SK-N-SH (cell line): ENCODE data around the gene ROR2.

Experiments
- MEF2A ChIP-seq: IDR thresholded peaks from 2 replicates; pipeline ENCODE4 v1.4.0; 2012; ENCODE audit warnings: low read depth, borderline replicate concordance
- NFIC ChIP-seq: IDR thresholded peaks from 2 replicates; pipeline ENCODE4 v1.4.0; 2012; ENCODE audit warnings: borderline replicate concordance
- RAD21 ChIP-seq: IDR thresholded peaks from 2 replicates; pipeline ENCODE4 v1.6.1; 2012; ENCODE audit warnings: mild to moderate bottlenecking, low read length
- TF ChIP-seq, protein P1 (sequence below): fragments of 200-600 bp; sonication (generic); IDR thresholded peaks from 2 replicates; pipeline ENCODE4 v1.6.1; 2017; ENCODE audit warnings: antibody characterized with exemption, mild to moderate bottlenecking, moderate library complexity

DNA sequence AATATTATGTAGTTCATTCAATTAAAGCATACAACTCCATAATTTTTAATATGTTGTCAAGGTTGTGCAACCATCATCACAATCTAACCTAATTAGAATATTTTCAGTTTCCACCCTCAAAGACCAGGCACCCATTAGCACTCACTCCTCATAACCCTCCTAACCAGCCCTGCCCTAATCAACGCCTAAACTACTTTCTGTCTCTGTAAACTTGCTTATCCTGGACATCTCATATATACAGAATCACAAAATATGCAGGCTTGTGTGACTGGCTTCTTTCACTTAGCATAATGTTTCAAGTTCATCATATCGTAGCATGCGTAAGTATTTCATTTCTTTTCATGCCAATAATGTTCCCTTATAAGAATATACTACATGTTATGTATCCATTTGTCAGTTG, 391.6 kb downstream of the ROR2 start:
- no peak for TF ChIP-seq RAD21
- TF ChIP-seq, protein P1, sequence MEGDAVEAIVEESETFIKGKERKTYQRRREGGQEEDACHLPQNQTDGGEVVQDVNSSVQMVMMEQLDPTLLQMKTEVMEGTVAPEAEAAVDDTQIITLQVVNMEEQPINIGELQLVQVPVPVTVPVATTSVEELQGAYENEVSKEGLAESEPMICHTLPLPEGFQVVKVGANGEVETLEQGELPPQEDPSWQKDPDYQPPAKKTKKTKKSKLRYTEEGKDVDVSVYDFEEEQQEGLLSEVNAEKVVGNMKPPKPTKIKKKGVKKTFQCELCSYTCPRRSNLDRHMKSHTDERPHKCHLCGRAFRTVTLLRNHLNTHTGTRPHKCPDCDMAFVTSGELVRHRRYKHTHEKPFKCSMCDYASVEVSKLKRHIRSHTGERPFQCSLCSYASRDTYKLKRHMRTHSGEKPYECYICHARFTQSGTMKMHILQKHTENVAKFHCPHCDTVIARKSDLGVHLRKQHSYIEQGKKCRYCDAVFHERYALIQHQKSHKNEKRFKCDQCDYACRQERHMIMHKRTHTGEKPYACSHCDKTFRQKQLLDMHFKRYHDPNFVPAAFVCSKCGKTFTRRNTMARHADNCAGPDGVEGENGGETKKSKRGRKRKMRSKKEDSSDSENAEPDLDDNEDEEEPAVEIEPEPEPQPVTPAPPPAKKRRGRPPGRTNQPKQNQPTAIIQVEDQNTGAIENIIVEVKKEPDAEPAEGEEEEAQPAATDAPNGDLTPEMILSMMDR: no peak
- TF ChIP-seq NFIC: no peak
- no peak for TF ChIP-seq MEF2A
